ENCODE measurements around the gene ATRN. TPM values are rescaled to one million over a fixed set of nuclear protein-coding genes. Genes with fewer than 3 reads are reported as not detected.

The ATRN gene
- total RNA-seq, 1 experiment from 2014 or later, result 41.4 TPM

DNA sequence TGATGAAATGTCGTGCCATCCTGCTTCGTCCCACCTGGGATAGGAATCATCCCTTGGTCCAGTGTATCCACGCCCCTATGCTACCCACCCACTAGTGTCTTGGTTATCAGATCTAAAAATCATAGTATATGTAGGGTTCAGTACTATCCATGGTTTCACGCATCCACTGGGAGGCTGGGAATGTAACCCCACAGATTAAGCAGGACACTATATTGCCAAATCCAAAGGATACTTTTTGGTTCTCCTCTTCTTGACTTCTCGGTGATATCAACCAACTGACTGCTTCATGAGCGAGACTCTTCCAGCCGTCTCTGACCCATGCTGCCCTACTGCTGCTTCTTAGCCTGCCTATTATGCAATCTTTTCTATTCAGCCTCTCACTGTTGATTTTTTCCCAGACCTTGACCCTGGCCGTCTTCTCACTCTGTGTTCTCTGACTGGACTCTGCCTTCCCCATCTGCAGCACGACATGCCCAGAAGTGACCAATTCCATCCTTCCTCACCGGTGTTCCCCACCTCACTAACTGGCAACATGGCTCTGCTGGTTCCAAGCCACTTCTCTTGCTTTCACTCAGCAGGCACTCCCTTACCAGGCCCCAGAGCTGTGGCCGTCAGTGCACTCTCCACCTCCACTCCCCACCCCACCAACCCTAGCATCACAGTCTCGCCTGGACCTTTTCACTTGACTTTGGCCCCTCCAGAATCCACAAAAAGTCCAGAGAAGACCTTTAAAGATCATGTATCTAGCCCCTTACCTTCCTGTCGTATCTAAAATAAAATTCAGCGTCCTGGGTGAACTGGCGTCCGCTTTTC lies 157.9 kb downstream of the ATRN start:
- Histone ChIP-seq H3K4me3 (ENCODE audit: low read depth, low read length) (no peak overlapping the region), H3K4me1 (no peaks in the 10 kb centered on the region), H3K9me3 (no peaks in the 10 kb centered on the region), H3K36me3 (ENCODE audit: control insufficient read depth, insufficient read depth, low read length) (no peaks in the 10 kb centered on the region; the same call in 1 of the 2 replicates), H3K27me3 (replicated peaks; ENCODE audit: control insufficient read depth, insufficient read depth, low read length) (no peaks in the 10 kb centered on the region)
- H3K27me3 Mint-ChIP-seq (ENCODE audit: insufficient read depth, unreplicated experiment), result no peaks in the 10 kb centered on the region
- no peaks in the 10 kb centered on the region for H3K9me3 Mint-ChIP-seq (ENCODE audit: unreplicated experiment)
- ChIA-PET POLR2A (no interaction called here), CTCF (no interaction called here)
- intact Hi-C loops (cut with micrococcal nuclease; ENCODE audit: unreplicated experiment), result no loop called here
- TF ChIP-seq, protein P1, sequence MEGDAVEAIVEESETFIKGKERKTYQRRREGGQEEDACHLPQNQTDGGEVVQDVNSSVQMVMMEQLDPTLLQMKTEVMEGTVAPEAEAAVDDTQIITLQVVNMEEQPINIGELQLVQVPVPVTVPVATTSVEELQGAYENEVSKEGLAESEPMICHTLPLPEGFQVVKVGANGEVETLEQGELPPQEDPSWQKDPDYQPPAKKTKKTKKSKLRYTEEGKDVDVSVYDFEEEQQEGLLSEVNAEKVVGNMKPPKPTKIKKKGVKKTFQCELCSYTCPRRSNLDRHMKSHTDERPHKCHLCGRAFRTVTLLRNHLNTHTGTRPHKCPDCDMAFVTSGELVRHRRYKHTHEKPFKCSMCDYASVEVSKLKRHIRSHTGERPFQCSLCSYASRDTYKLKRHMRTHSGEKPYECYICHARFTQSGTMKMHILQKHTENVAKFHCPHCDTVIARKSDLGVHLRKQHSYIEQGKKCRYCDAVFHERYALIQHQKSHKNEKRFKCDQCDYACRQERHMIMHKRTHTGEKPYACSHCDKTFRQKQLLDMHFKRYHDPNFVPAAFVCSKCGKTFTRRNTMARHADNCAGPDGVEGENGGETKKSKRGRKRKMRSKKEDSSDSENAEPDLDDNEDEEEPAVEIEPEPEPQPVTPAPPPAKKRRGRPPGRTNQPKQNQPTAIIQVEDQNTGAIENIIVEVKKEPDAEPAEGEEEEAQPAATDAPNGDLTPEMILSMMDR (IDR thresholded peaks at IDR 0.05; ENCODE audit: insufficient read depth in 1 of 2, low read depth in 1 of 2, low read length in 1 of 2, severe bottlenecking in 1 of 2, unreplicated experiment in 1 of 2), result no peak
- no TSS peak for BruUV-seq (replicated peaks)
- no peaks in the 10 kb centered on the region for H3K36me3 Mint-ChIP-seq (ENCODE audit: insufficient read depth, unreplicated experiment)
- peak in 1 of 2 experiments; percentile 13 for DNase-seq
- no peak overlapping the region for H3K4me3 Mint-ChIP-seq (ENCODE audit: unreplicated experiment)
- H3K27ac Mint-ChIP-seq (ENCODE audit: unreplicated experiment), result no peak overlapping the region
- peaks cover 7% of the 10 kb centered on the region for H3K4me1 Mint-ChIP-seq (ENCODE audit: low read depth, unreplicated experiment)

DNA sequence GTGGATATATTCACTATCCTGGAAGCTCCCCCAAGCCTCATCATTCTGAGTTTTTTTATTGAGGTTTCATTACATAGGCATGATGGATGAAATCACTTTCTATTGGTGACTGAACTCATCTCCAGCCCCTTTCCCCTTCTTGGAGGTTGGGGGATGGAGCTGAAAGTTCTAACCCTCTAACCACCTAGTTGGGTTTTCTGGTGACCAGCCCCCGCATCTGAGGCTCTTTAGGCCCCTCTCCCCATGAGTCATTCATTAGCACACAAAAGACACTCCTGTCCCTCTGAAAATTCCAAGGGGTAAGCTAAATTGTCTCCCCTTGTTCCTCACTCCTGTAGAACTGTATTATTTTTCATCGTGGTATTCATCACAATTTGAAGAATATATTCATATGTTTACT lies 159.1 kb downstream of the ATRN start:
- H3K4me3 ChIP-seq (ENCODE audit: low read depth, low read length), result no peak overlapping the region
- H3K9me3 Mint-ChIP-seq (ENCODE audit: unreplicated experiment), result no peaks in the 10 kb centered on the region
- H3K4me1 ChIP-seq, result no peaks in the 10 kb centered on the region
- no peaks in the 10 kb centered on the region for H3K36me3 Mint-ChIP-seq (ENCODE audit: insufficient read depth, unreplicated experiment)
- TF ChIP-seq, protein P1 (IDR thresholded peaks at IDR 0.05; ENCODE audit: insufficient read depth in 1 of 2, low read depth in 1 of 2, low read length in 1 of 2, severe bottlenecking in 1 of 2, unreplicated experiment in 1 of 2), result no peak
- H3K27ac Mint-ChIP-seq (ENCODE audit: unreplicated experiment), result no peak overlapping the region
- no peaks in the 10 kb centered on the region; the same call in 1 of the 2 replicates for H3K36me3 ChIP-seq (ENCODE audit: control insufficient read depth, insufficient read depth, low read length)
- H3K27me3 Mint-ChIP-seq (ENCODE audit: insufficient read depth, unreplicated experiment), result no peaks in the 10 kb centered on the region
- no peak for DNase-seq
- no peak overlapping the region for H3K4me3 Mint-ChIP-seq (ENCODE audit: unreplicated experiment)
- no TSS peak for BruUV-seq (replicated peaks)
- intact Hi-C loops (cut with micrococcal nuclease; ENCODE audit: unreplicated experiment), result loop anchor here (10.0 kb wide), 1 partner anchor 65 kb away; no protein-coding TSS in a partner anchor
- ChIA-PET CTCF (interaction anchor here (1.5 kb wide), 1 partner anchor 67 kb away, joined by 5 read pairs; no protein-coding TSS in a partner anchor), POLR2A (no interaction called here)
- H3K4me1 Mint-ChIP-seq (ENCODE audit: low read depth, unreplicated experiment), result peaks cover 7% of the 10 kb centered on the region
- H3K27me3 ChIP-seq (replicated peaks; ENCODE audit: control insufficient read depth, insufficient read depth, low read length), result no peaks in the 10 kb centered on the region
- no peaks in the 10 kb centered on the region for H3K9me3 ChIP-seq

DNA sequence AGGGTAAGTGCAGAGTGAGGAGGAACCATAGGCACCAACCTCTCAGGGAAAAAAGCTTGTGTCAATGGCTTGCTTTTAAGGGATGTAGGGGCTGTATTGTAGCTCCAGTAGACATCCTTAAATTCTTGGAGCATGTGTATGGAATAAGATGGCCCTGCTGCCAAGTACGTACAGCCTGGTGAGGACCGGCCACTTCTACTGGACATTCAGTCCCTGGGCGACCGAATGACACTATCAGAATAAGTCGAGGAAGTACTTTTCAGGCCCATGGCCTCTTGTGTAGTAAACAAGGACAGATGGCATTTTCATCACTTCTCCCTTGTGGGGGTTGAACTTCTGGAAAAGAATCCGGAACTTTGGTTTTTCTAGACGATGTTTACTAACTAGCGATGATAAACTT lies 159.6 kb downstream of the ATRN start:
- TF ChIP-seq, protein P1 (IDR thresholded peaks at IDR 0.05; ENCODE audit: insufficient read depth in 1 of 2, low read depth in 1 of 2, low read length in 1 of 2, severe bottlenecking in 1 of 2, unreplicated experiment in 1 of 2), result no peak
- no peak for DNase-seq
- Mint-ChIP-seq H3K27me3 (ENCODE audit: insufficient read depth, unreplicated experiment) (no peaks in the 10 kb centered on the region), H3K27ac (ENCODE audit: unreplicated experiment) (no peak overlapping the region), H3K9me3 (ENCODE audit: unreplicated experiment) (no peaks in the 10 kb centered on the region), H3K4me3 (ENCODE audit: unreplicated experiment) (no peak overlapping the region), H3K36me3 (ENCODE audit: insufficient read depth, unreplicated experiment) (no peaks in the 10 kb centered on the region), H3K4me1 (ENCODE audit: low read depth, unreplicated experiment) (peaks cover 7% of the 10 kb centered on the region)
- Histone ChIP-seq H3K27me3 (replicated peaks; ENCODE audit: control insufficient read depth, insufficient read depth, low read length) (no peaks in the 10 kb centered on the region), H3K36me3 (ENCODE audit: control insufficient read depth, insufficient read depth, low read length) (no peaks in the 10 kb centered on the region; the same call in 1 of the 2 replicates), H3K4me1 (no peaks in the 10 kb centered on the region), H3K9me3 (no peaks in the 10 kb centered on the region), H3K4me3 (ENCODE audit: low read depth, low read length) (no peak overlapping the region)
- POLR2A ChIA-PET, result interaction anchor here (0.6 kb wide), 1 partner anchor 378 kb away, joined by 4 read pairs; no protein-coding TSS in a partner anchor
- no TSS peak for BruUV-seq (replicated peaks)
- CTCF ChIA-PET, result interaction anchor here (0.6 to 1.5 kb wide), 2 partner anchors 67 to 119 kb away, joined by 3 to 5 read pairs; no protein-coding TSS in a partner anchor
- intact Hi-C loops (cut with micrococcal nuclease; ENCODE audit: unreplicated experiment), result loop anchor here (10.0 kb wide), 1 partner anchor 66 kb away; no protein-coding TSS in a partner anchor

Measured in Caco-2 (cell line).